ENCODE measurements around the gene CSNK1D. TPM values are rescaled to one million over a fixed set of nuclear protein-coding genes. Genes with fewer than 3 reads are reported as not detected.

The CSNK1D gene
- total RNA-seq, 1 experiment from 2014 or later = 111 TPM

GRCh38 chr17:82201498-82201910, 72.0 kb downstream of the CSNK1D start (continued):
- TF ChIP-seq CTCF (IDR thresholded peaks at IDR 0.05) (no peak), USF1 (CRISPR knock-in tag; IDR thresholded peaks at IDR 0.05) (no peak), ZNF532 (CRISPR knock-in tag; IDR thresholded peaks at IDR 0.05; ENCODE audit: borderline replicate concordance) (no peak), ARID4B (CRISPR knock-in tag; IDR thresholded peaks at IDR 0.05; ENCODE audit: borderline replicate concordance) (no peak), ZNF219 (CRISPR knock-in tag; IDR thresholded peaks at IDR 0.05; ENCODE audit: borderline replicate concordance) (no peak), ZMAT4 (CRISPR knock-in tag; IDR thresholded peaks at IDR 0.05) (no peak), NFE2L1 (CRISPR knock-in tag; IDR thresholded peaks at IDR 0.05) (no peak), TCF7 (CRISPR knock-in tag; IDR thresholded peaks at IDR 0.05; ENCODE audit: low read depth) (no peak), CDX4 (CRISPR knock-in tag; IDR thresholded peaks at IDR 0.05; ENCODE audit: borderline replicate concordance) (no peak), ATF3 (CRISPR knock-in tag; conservative IDR thresholded peaks at IDR 0.05) (no peak), NFYB (CRISPR knock-in tag; conservative IDR thresholded peaks at IDR 0.05; ENCODE audit: low read depth) (no peak), E2F4 (CRISPR knock-in tag; IDR thresholded peaks at IDR 0.05; ENCODE audit: borderline replicate concordance, low read depth) (no peak)
